T follicular helper cell (primary cell): ENCODE results near the gene CDC42SE2.

ENCODE experiments used
- DNase-seq: peaks from one replicate; pipeline ENCODE4 v3.0.0-alpha.2; 2020; ENCODE audit warnings: low read depth

The CDC42SE2 gene

DNA sequence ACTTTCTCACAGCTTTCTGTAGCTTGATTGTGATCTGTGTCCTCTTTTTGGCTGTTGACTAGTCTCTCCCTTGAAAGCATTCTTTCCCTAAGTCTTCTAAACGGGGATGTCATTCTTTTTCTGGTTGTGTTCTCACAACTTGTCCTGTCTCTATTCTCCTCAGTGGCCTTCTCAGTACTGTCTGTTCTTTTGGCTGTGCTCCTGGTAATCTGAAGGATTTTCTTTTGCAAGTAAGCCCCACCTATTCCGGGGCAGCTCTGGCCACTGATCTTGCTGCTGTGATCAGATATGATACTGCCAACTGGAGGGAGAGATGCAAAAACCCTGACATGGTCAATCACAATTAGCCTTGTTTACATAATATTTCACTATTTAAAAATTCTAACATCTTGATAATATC, 172.2 kb downstream of the CDC42SE2 start:
- no peak for DNase-seq

DNA sequence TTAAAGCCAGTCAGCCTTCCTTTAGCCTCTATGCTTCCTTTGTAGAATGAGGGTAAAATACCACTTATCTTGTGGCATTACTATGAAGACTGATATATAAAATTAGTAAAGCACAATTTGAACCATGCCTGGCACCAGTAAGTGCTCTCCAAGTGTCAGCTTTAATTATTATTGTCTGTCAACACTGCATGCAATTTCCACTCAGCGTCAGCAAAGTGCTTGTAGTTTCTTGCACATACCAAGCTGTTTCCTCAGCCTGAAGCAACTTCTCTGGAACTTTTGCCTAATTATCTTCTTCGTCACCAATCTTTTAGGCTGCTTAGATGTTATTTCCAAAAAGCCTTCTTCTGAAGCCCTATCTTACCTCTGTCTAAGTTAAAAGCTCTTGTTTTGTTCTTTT, 177.3 kb downstream of the CDC42SE2 start:
- no peak for DNase-seq
